Fibroblast of villous mesenchyme (primary cell): ENCODE results near the gene REEP1. TPM values are rescaled to one million over a fixed set of nuclear protein-coding genes. Genes with fewer than 3 reads are reported as not detected.

ENCODE experiments used
- DNase-seq: peaks from one replicate; pipeline ENCODE4 v3.0.0-alpha.2; 2010; ENCODE audit warnings: low read depth
- H3K4me3 ChIP-seq: 2 replicates; pipeline ENCODE4 v1.5.1; 2011; ENCODE audit warnings: low read depth, mild to moderate bottlenecking, low read length
- CTCF ChIP-seq: IDR thresholded peaks from 2 replicates; pipeline ENCODE4 v1.5.1; 2012; ENCODE audit warnings: low read depth, mild to moderate bottlenecking, low read length; ENCODE audit not compliant: insufficient read depth
- total RNA-seq: library from RNA; depleted of rRNA; stranded (reverse); fragments of >200 nt; gene quantifications from 2 replicates; pipeline ENCODE4 v1.2.3, GENCODE V29; 2012

Gene REEP1
- total RNA-seq, 1 donor: under 0.01 TPM

- no peak for TF ChIP-seq CTCF
- DNase-seq: no peak
- H3K4me3 ChIP-seq: peak overlapping the region; percentile 87
Observed at GRCh38 chr2:86199834-86200177, 137.6 kb downstream of the REEP1 start.

GRCh38 chr2:86195808-86196387 lies 141.5 kb downstream of the REEP1 start:
- no peak for TF ChIP-seq CTCF
- DNase-seq: no peak
- H3K4me3 ChIP-seq: peak overlapping the region; percentile 93

GRCh38 chr2:86195055-86195807 lies 142.2 kb downstream of the REEP1 start, which contains the start of gene IMMT:
TSS of gene IMMT (minus strand) at chr2:86195462. CDS start at chr2:86195382, 80 bp downstream.
- no peak for TF ChIP-seq CTCF
- peak within 1 kb of the TSS; percentile 93 for H3K4me3 ChIP-seq
- DNase-seq: peak; percentile 97

DNA sequence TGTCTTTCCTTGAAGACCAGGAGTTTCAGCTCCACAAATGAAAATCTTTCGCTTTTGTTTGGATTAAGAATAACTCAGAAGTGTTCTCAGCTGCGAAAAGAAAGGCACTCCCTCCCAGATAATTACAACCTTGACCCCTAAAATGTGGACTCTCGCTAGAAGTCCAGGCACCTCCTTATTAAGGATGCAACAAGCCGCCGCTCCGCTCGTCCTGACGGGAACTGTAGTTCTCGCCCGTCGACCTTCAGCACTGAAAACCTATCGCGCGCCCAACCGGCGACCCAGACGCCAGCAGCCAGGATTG lies 142.7 kb downstream of the REEP1 start:
- no peak for TF ChIP-seq CTCF
- peak overlapping the region; percentile 93 for H3K4me3 ChIP-seq
- DNase-seq: no peak

DNA sequence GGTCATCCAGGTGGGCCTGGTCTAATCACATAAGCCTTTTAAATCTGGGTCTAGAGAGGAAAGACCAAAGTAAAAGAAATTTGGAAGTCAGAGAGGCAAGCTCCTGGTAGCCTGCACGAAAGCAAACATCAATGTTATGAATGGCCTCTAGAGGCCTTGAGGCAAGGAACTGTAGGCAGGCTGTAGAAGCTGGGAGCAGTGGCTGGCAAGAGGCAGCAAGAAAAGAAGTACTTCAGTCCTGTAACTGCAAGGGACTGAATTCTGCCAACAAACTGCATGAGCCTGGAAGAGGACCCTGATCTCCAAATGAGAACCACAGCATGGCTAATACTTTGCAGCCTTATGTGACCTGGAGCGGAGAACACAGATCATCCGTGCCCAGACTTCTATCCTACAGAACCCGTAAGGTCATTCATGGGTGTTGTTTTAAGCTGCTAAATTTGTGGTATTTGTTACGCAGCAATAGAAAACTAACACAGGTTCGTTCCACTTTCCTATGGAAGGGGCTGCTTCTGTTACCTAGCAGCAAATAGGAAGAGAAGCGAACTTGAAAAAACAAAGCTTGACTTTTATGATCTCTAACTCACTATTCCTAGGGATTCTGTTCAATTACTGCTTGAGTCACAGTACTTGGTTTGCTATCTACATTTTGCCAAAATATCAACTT lies 143.4 kb downstream of the REEP1 start:
- peak overlapping the region; percentile 93 for H3K4me3 ChIP-seq
- no peak for TF ChIP-seq CTCF
- no peak for DNase-seq

DNA sequence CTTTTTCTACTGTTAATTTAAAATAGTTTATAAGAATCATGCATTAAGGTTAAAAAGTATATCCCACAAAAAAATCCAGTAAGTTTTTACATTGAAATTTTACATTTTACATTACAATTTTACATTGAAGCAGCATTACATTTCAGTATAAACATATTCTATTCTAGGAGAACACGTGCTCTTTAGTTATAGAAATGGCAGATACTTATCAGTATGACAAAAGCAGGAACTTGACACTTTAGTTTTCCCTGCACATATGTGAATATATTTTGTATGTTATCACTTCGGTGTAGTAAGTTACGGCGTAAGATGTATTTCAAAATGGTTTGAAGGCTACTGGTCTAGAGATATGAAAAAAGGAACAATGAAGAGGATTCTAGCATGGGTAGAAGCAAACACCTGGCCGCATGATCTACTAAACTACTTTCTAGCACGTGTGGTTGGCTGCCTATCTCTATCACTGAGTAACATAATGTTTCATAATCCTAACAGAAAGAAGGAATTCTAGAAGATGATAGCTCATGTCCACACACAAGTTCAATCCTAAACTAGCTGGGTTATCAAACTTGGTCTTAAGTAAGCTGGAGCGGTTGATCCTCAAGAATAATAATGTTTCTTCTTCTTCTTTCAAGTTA lies 147.5 kb downstream of the REEP1 start:
- no peak overlapping the region for H3K4me3 ChIP-seq
- TF ChIP-seq CTCF: no peak
- no peak for DNase-seq
